BLaER1 (cell line): ENCODE results near the gene SPRR2D.
"Not testable (repeated sequence)": the region's sequence is repeated elsewhere in the genome, so short reads cannot be mapped to it uniquely, and the experiment has no call there.

Experiments used
- H3K27ac ChIP-seq: shearing (Covaris generic); formaldehyde crosslinking; 2 replicates; pipeline ENCODE4 v1.8.1; 2022
- H3K27me3 ChIP-seq: shearing (Covaris generic); formaldehyde crosslinking; 2 replicates; pipeline ENCODE4 v1.8.1; 2022
- H3K36me3 ChIP-seq: shearing (Covaris generic); formaldehyde crosslinking; 2 replicates; pipeline ENCODE4 v1.8.1; 2022
- H3K4me1 ChIP-seq: shearing (Covaris generic); formaldehyde crosslinking; 2 replicates; pipeline ENCODE4 v1.8.1; 2022
- H3K4me2 ChIP-seq: shearing (Covaris generic); formaldehyde crosslinking; 2 replicates; pipeline ENCODE4 v1.8.1; 2022
- H3K4me3 ChIP-seq: shearing (Covaris generic); formaldehyde crosslinking; 2 replicates; pipeline ENCODE4 v1.8.1; 2022
- H3K9ac ChIP-seq: shearing (Covaris generic); formaldehyde crosslinking; 2 replicates; pipeline ENCODE4 v1.8.1; 2022
- H3K9me3 ChIP-seq: shearing (Covaris generic); formaldehyde crosslinking; 2 replicates; pipeline ENCODE4 v1.8.1; 2022
- H4K20me1 ChIP-seq: shearing (Covaris generic); formaldehyde crosslinking; 2 replicates; pipeline ENCODE4 v1.8.1; 2022
- Cebpa-rat ChIP-seq: shearing (Covaris generic); IDR thresholded peaks from 2 replicates; pipeline ENCODE4 v1.8.1; 2022

The SPRR2D gene

DNA sequence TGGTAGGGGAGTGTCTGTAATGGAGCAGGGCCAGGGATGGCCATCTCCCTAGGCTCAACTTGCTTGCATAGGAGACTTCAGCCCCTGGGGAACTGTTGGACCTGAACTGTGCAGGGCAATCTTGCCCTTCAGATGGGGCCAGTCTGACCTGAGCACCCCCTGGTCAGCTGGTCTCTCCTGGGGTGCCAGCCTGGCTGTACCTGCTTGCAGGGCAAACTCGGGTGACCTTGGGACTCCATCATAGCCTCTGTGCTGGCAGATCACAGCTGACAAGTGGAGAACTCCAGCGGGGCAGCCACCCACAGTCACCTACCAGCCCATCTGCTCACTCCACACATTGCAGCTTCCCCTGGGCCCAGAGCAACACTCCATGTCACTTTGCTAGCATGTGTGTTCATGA lies 8.3 kb upstream of the SPRR2D start:
- no peaks in the 10 kb centered on the region for H3K27me3 ChIP-seq
- no peak overlapping the region for H3K9ac ChIP-seq
- TF ChIP-seq Cebpa-rat = no peak
- no peak overlapping the region for H3K27ac ChIP-seq
- H4K20me1 ChIP-seq = no peaks in the 10 kb centered on the region
- no peak overlapping the region for H3K4me2 ChIP-seq
- H3K36me3 ChIP-seq = no peaks in the 10 kb centered on the region
- peaks cover 10% of the 10 kb centered on the region; the same call in 1 of the 2 replicates for H3K4me1 ChIP-seq
- H3K4me3 ChIP-seq = no peak overlapping the region
- peaks cover 12% of the 10 kb centered on the region; the same call in 1 of the 2 replicates for H3K9me3 ChIP-seq

- TF ChIP-seq Cebpa-rat = no peak
- H3K4me2 ChIP-seq = no peak overlapping the region
- no peaks in the 10 kb centered on the region for H3K9me3 ChIP-seq
- no peak overlapping the region for H3K4me3 ChIP-seq
- H3K36me3 ChIP-seq = no peaks in the 10 kb centered on the region
- H3K4me1 ChIP-seq = peaks cover 23% of the 10 kb centered on the region
- H3K9ac ChIP-seq = no peak overlapping the region
- H3K27ac ChIP-seq = no peak overlapping the region
- no peaks in the 10 kb centered on the region for H3K27me3 ChIP-seq
- no peaks in the 10 kb centered on the region for H4K20me1 ChIP-seq
Observed at GRCh38 chr1:153035211-153035610, 5.7 kb downstream of the SPRR2D start.

GRCh38 chr1:153032677-153033308 lies 8.1 kb downstream of the SPRR2D start:
- H3K36me3 ChIP-seq = no peaks in the 10 kb centered on the region
- H3K4me1 ChIP-seq = peaks cover 23% of the 10 kb centered on the region
- TF ChIP-seq Cebpa-rat = no peak
- H4K20me1 ChIP-seq = no peaks in the 10 kb centered on the region
- no peak overlapping the region for H3K4me3 ChIP-seq
- no peak overlapping the region for H3K9ac ChIP-seq
- H3K27ac ChIP-seq = no peak overlapping the region
- H3K4me2 ChIP-seq = peak overlapping the region; percentile 66
- no peaks in the 10 kb centered on the region for H3K27me3 ChIP-seq
- H3K9me3 ChIP-seq = no peaks in the 10 kb centered on the region

GRCh38 chr1:153032073-153032472 lies 8.8 kb downstream of the SPRR2D start:
- H3K9me3 ChIP-seq = no peaks in the 10 kb centered on the region
- H3K27ac ChIP-seq = no peak overlapping the region
- H3K36me3 ChIP-seq = no peaks in the 10 kb centered on the region
- H3K4me3 ChIP-seq = no peak overlapping the region
- no peaks in the 10 kb centered on the region for H3K27me3 ChIP-seq
- H4K20me1 ChIP-seq = no peaks in the 10 kb centered on the region
- no peak for TF ChIP-seq Cebpa-rat
- peak overlapping the region; percentile 66 for H3K4me2 ChIP-seq
- peaks cover 23% of the 10 kb centered on the region for H3K4me1 ChIP-seq
- no peak overlapping the region for H3K9ac ChIP-seq

GRCh38 chr1:153030895-153031294 lies 10.0 kb downstream of the SPRR2D start, which contains the start of gene SPRR1B:
Gene SPRR1B (plus strand): TSS chr1:153031203. CDS start chr1:153032346, 1,143 bp downstream.
- H3K27me3 ChIP-seq = no peaks in the 10 kb centered on the region
- no peak within 1 kb of the TSS for H3K27ac ChIP-seq
- no peaks in the 10 kb centered on the region for H3K36me3 ChIP-seq
- no peak for TF ChIP-seq Cebpa-rat
- no peak within 1 kb of the TSS for H3K4me3 ChIP-seq
- H3K9me3 ChIP-seq = no peaks in the 10 kb centered on the region
- H3K4me1 ChIP-seq = peaks cover 23% of the 10 kb centered on the region
- H3K4me2 ChIP-seq = peak within 1 kb of the TSS; percentile 66
- H3K9ac ChIP-seq = no peak within 1 kb of the TSS
- no peaks in the 10 kb centered on the region for H4K20me1 ChIP-seq

DNA sequence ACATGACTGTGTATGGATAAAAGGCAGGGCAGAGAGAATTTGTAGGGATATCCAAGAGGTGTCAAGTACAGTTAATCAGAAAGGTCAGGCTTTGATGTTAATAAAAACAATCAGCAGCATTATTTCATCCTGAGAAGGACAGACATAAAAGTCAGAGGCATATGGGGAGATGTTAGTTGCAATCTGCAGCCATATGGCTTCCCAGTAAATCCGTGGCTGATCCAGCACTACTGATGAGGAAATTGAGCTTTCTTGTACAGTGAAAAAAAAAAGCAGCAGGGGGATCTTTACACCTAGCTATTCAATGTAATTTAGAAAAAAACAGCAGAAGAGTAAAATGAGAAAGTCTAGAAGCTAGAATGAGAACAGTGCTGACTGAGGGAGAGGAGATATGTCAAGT lies 12.2 kb downstream of the SPRR2D start:
- no peak overlapping the region for H3K27ac ChIP-seq
- no peaks in the 10 kb centered on the region for H3K36me3 ChIP-seq
- no peak overlapping the region for H3K4me3 ChIP-seq
- no peaks in the 10 kb centered on the region for H3K9me3 ChIP-seq
- H3K9ac ChIP-seq = no peak overlapping the region
- H4K20me1 ChIP-seq = no peaks in the 10 kb centered on the region
- no peak overlapping the region for H3K4me2 ChIP-seq
- H3K4me1 ChIP-seq = peaks cover 28% of the 10 kb centered on the region
- H3K27me3 ChIP-seq = no peaks in the 10 kb centered on the region
- no peak for TF ChIP-seq Cebpa-rat

DNA sequence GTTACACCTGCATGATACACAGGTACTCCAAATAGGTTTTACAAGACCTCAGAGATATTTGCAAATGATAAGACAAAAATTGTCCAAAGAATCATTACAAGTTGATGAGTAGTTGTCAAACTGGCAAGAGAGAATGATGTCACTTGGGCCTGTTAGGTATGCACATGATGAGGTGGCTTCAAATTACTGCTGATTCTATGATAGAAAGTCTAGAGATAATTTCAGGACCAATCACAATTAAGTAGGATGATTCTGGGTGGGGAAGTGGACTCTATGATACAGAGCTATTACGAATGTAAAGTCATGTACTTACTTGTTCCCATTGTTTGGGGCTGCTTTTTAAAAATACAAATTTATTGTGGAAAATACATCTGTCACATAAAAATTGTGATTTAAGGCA lies 15.1 kb downstream of the SPRR2D start:
- no peaks in the 10 kb centered on the region for H3K36me3 ChIP-seq
- no peak overlapping the region for H3K4me2 ChIP-seq
- peaks cover 34% of the 10 kb centered on the region for H3K4me1 ChIP-seq
- no peaks in the 10 kb centered on the region for H4K20me1 ChIP-seq
- no peaks in the 10 kb centered on the region for H3K27me3 ChIP-seq
- H3K9ac ChIP-seq = no peak overlapping the region
- no peak overlapping the region for H3K4me3 ChIP-seq
- H3K27ac ChIP-seq = no peak overlapping the region
- TF ChIP-seq Cebpa-rat = no peak
- no peaks in the 10 kb centered on the region for H3K9me3 ChIP-seq

DNA sequence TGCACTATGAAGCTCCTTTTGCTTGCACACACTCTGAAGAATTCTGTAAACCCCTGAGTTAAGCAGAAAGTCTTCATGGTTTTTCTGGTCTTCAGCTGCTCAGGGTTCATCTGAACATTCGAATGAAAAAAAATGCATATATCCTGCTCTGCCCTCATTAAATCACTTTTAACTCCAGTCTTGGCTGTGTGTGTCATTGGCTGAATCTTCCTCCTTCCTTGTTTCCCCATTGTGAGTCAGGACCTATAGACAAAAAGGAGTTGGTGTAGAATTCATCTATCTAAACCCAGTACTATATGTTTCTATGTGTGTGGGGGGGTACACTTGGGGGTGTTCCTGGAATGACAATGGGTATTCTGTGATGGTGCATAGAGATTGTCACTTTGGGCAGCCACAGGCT lies 16.5 kb downstream of the SPRR2D start:
- Histone ChIP-seq H3K9me3 (no peaks in the 10 kb centered on the region), H3K27me3 (no peaks in the 10 kb centered on the region), H3K9ac (no peak overlapping the region), H3K4me1 (peaks cover 34% of the 10 kb centered on the region), H3K36me3 (no peaks in the 10 kb centered on the region), H3K4me2 (no peak overlapping the region), H4K20me1 (no peaks in the 10 kb centered on the region), H3K27ac (no peak overlapping the region), H3K4me3 (no peak overlapping the region)
- no peak for TF ChIP-seq Cebpa-rat

DNA sequence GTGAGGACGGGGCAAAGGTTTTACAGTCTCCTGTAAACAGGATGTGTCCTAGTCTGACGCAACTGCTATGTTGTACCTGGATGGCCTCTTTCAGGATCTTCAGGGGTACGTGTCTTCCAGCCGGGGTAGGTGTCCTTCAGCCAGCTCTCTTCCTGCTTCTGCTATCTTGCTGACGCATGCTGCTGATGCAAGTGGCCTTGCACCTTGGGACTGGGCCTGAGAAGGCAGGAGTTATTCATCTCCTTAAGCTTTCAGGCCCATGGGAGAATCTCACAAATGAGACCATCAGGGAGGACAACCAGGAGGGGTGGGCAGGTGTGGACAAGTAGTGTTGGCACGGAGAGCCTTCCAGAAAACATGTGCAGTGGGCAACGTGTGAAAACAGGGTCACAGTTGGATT lies 17.8 kb downstream of the SPRR2D start:
- H4K20me1 ChIP-seq = no peaks in the 10 kb centered on the region
- H3K27me3 ChIP-seq = no peaks in the 10 kb centered on the region
- peaks cover 34% of the 10 kb centered on the region for H3K4me1 ChIP-seq
- peak overlapping the region; percentile 75 for H3K4me2 ChIP-seq
- no peak overlapping the region for H3K9ac ChIP-seq
- TF ChIP-seq Cebpa-rat = no peak
- H3K27ac ChIP-seq = peak overlapping the region; percentile 66
- peaks cover 11% of the 10 kb centered on the region for H3K9me3 ChIP-seq
- no peak overlapping the region for H3K4me3 ChIP-seq
- no peaks in the 10 kb centered on the region for H3K36me3 ChIP-seq

DNA sequence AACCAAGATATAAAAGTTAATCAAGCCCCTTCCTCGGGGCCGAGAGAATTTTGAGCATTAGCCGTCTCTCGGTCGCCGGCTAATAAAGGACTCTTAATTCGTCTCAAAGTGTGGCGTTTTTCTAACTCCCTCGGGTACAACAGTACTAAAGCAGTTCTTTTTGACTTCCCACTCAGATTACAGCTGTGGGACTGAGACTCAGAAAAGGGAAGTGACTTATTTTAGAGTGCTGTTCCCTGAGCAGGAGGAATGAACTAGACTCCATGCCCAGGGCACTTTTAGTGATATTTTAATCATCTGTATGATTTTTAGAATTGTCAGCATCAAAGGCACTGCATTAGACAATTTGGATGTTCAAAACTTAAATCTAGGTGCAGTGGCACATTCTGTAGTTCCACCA lies 18.6 kb downstream of the SPRR2D start:
- Histone ChIP-seq H3K4me1 (peaks cover 34% of the 10 kb centered on the region), H3K9me3 (peaks cover 14% of the 10 kb centered on the region), H3K27ac (peak overlapping the region; percentile 66), H3K4me2 (peak overlapping the region; percentile 75)
- not testable (repeated sequence) for H4K20me1 ChIP-seq, H3K36me3 ChIP-seq, H3K27me3 ChIP-seq, H3K4me3 ChIP-seq, H3K9ac ChIP-seq

DNA sequence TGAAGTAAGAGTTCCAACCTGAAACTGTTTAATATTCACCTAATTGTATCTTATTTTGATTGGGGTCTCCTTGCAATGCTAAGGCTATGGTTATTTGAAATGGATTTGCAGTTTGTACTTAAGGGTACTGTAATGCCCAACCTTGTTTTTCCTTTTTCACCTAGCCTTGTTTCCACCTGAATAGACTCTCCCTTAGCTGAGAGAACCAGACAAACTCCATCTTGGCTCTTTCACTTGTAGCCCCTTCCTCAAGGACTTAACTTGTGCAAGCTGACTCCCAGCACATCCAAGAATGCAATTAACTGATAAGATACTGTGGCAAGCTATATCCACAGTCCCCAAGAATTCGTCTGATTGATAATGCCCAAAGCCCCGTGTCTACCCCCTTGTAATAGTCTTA lies 19.1 kb downstream of the SPRR2D start:
- Histone ChIP-seq H3K4me2 (peak overlapping the region; percentile 75), H3K4me1 (peaks cover 34% of the 10 kb centered on the region), H3K9me3 (peaks cover 14% of the 10 kb centered on the region), H3K27ac (0 out of 2 replicates have a peak overlapping the region, but pooled peaks have one; percentile 66)
- H3K27me3 ChIP-seq, H4K20me1 ChIP-seq, H3K9ac ChIP-seq, H3K36me3 ChIP-seq, H3K4me3 ChIP-seq: not testable (repeated sequence)

DNA sequence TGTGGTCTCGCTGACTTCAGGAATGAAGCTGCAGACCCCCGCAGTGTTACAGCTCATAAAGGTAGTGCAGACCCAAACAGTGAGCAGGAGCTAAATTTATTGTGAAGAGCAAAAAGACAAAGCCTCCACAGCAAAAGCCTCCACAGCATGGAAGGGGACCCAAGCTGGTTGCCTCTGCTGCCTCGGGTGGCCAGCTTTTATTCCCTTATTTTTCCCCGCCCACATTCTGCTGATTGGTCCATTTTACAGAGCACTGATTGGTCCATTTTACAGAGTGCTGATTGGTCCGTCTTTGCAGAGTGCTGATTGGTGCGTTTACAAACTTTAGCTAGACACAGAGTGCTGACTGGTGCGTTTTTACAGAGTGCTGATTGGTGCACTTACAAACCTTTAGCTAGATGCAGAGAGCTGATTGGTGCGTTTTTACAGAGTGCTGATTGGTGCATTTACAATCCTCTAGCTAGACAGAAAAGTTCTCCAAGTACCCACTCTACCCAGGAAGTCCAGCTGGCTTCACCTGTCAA lies 29.6 kb downstream of the SPRR2D start:
- not testable (repeated sequence) for H3K9ac ChIP-seq, H3K4me1 ChIP-seq, H3K27me3 ChIP-seq, H4K20me1 ChIP-seq, H3K27ac ChIP-seq, H3K4me3 ChIP-seq, H3K36me3 ChIP-seq, H3K4me2 ChIP-seq
- peaks cover 11% of the 10 kb centered on the region for H3K9me3 ChIP-seq
